ENCODE results near the gene DCAF12L2.
"Not testable (repeated sequence)": the region's sequence is repeated elsewhere in the genome, so short reads cannot be mapped to it uniquely, and the experiment has no call there.

- not testable (repeated sequence) for TF ChIP-seq CTCF (IDR thresholded peaks at IDR 0.05 in 8 of 11, conservative IDR thresholded peaks at IDR 0.05 in 3 of 11); POLR2A (IDR thresholded peaks at IDR 0.05); POLR2AphosphoS5 (IDR thresholded peaks at IDR 0.05)
These were observed 24.8 kb upstream of the DCAF12L2 start for GRCh38 chrX:126190888-126191287.

Data from spleen (tissue), 7 donors.